ENCODE measurements around the gene RERE.
A peak's percentile ranks its signal among the peaks of the same experiment; 100 is the strongest.

RERE gene

DNA sequence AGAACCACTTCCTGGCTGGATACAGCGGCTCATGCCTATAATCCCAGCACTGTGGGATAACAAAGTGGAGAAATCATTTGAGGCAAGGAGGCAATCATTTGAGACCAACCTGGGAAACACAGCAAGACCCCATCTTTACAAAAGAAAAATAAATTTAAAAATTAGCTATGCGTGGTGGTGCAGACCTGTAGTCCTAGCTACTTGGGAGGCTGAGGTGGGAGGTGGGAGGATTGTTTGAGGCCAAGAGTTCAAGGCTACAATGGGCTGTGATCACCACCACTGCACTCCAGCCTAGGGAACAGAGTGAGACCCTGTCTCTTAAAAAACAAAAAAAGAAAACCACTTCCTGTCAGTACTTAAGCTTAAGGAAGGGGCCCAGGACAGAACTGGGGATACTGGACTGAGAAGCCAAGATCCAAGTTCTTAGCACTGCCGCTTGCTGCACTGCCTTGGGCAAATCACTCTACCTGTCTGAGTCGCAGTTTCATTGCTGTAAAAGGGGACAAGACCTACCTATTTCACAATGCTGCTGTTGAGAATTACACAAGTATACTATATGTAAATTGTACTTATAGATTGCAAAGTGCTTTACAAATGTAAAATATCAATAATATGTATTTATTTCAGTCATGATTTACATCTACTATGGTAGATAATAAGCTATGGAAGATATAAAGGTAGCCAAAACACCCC is 154.9 kb downstream of the RERE start:
- no peak overlapping the region for H3K4me3 ChIP-seq (ENCODE audit: low read depth, low read length)
- DNase-seq (ENCODE audit: low read depth, low spot score) = no peak
- POLR2A ChIA-PET = interaction anchor here (0.7 to 1.0 kb wide), 3 partner anchors 37 to 49 kb away, joined by 3 read pairs; no protein-coding TSS in a partner anchor
- CTCF ChIA-PET = interaction anchor here (1.0 to 5.6 kb wide), 6 partner anchors 10 to 187 kb away, joined by 3 to 69 read pairs (median 4); no protein-coding TSS in a partner anchor
- TF ChIP-seq, protein P1, sequence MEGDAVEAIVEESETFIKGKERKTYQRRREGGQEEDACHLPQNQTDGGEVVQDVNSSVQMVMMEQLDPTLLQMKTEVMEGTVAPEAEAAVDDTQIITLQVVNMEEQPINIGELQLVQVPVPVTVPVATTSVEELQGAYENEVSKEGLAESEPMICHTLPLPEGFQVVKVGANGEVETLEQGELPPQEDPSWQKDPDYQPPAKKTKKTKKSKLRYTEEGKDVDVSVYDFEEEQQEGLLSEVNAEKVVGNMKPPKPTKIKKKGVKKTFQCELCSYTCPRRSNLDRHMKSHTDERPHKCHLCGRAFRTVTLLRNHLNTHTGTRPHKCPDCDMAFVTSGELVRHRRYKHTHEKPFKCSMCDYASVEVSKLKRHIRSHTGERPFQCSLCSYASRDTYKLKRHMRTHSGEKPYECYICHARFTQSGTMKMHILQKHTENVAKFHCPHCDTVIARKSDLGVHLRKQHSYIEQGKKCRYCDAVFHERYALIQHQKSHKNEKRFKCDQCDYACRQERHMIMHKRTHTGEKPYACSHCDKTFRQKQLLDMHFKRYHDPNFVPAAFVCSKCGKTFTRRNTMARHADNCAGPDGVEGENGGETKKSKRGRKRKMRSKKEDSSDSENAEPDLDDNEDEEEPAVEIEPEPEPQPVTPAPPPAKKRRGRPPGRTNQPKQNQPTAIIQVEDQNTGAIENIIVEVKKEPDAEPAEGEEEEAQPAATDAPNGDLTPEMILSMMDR (IDR thresholded peaks at IDR 0.05; ENCODE audit: insufficient read depth, low read length, missing control alignments) = no peak

DNA sequence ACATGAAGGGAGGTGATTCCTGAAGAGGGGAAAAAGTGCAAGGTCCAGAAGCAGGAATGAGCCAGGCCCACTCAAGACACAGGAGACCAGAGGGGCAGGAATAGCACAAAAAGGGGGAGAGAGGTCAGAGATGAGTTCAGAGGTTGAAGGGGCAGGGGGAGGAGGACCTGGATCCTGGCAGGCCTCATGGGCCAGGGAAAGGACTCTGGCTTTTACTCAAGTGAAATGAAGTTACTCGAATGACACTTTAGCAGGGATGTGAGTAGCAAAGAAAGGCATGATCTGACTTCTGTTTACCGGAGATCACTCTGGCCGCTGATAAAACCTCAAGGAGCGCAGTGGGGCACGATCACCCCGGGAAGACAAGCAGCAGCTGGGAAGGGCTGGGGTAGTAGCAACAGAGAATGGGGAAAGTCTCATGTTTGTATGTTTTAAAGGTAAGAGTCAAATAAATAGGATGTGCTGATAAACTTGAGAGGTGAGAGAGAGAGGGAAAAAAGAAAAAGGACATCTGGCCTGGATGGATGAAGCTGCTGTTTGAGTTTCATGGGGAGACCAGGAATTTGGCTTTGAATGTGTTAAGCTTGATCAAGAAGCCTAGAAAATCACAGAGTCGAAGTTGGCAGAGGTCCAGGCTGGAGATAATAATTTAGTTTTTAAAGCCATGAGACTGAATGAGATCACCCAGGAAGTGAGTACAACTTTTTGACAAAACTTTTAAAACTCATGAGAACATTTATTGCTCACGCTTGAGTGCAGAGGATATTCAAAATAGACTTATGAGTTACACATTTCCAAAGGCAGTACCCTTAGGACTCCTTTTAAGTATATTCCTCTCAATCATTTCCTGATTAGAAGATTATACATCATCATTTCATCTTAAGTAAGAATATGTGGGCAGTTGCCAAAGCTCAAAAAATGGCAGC is 156.0 kb downstream of the RERE start:
- no peak for DNase-seq (ENCODE audit: low read depth, low spot score)
- CTCF ChIA-PET = interaction anchor here (0.7 to 5.6 kb wide), 6 partner anchors 11 to 686 kb away, joined by 3 to 69 read pairs (median 3); no protein-coding TSS in a partner anchor
- TF ChIP-seq, protein P1 (IDR thresholded peaks at IDR 0.05; ENCODE audit: insufficient read depth, low read length, missing control alignments) = no peak
- H3K4me3 ChIP-seq (ENCODE audit: low read depth, low read length) = no peak overlapping the region
- POLR2A ChIA-PET = interaction anchor here (0.9 to 2.1 kb wide), 5 partner anchors 14 to 42 kb away, joined by 3 to 10 read pairs (median 3); no protein-coding TSS in a partner anchor

- CTCF ChIA-PET = interaction anchor here (1.0 to 5.6 kb wide), 6 partner anchors 9 to 66 kb away, joined by 3 to 69 read pairs (median 6); no protein-coding TSS in a partner anchor
- DNase-seq (ENCODE audit: low read depth, low spot score) = peak; percentile 81
- H3K4me3 ChIP-seq (ENCODE audit: low read depth, low read length) = peak overlapping the region; percentile 21; the same call in 1 of the 2 replicates
- POLR2A ChIA-PET = interaction anchor here (1.0 to 2.1 kb wide), 4 partner anchors 13 to 43 kb away, joined by 3 to 10 read pairs (median 8); no protein-coding TSS in a partner anchor
- TF ChIP-seq, protein P1 (IDR thresholded peaks at IDR 0.05; ENCODE audit: insufficient read depth, low read length, missing control alignments) = no peak
Measured at GRCh38 chr1:8660411-8660828, 157.0 kb downstream of the RERE start.

- no peak for DNase-seq (ENCODE audit: low read depth, low spot score)
- H3K4me3 ChIP-seq (ENCODE audit: low read depth, low read length) = no peak overlapping the region
- POLR2A ChIA-PET = interaction anchor here (1.9 to 2.1 kb wide), 3 partner anchors 12 to 44 kb away, joined by 7 to 10 read pairs (median 9); no protein-coding TSS in a partner anchor
- TF ChIP-seq, protein P1 (IDR thresholded peaks at IDR 0.05; ENCODE audit: insufficient read depth, low read length, missing control alignments) = no peak
- CTCF ChIA-PET = interaction anchor here (1.0 to 5.6 kb wide), 6 partner anchors 8 to 190 kb away, joined by 3 to 69 read pairs (median 6); no protein-coding TSS in a partner anchor
Measured at GRCh38 chr1:8659593-8659992, 157.8 kb downstream of the RERE start.

GRCh38 chr1:8653878-8654277 is 163.6 kb downstream of the RERE start:
- TF ChIP-seq, protein P1 (IDR thresholded peaks at IDR 0.05; ENCODE audit: insufficient read depth, low read length, missing control alignments) = no peak
- ChIA-PET CTCF (no interaction called here), POLR2A (interaction anchor here (0.7 kb wide), 1 partner anchor 238 kb away, joined by 3 read pairs; no protein-coding TSS in a partner anchor)

More at GRCh38 chr1:8653878-8654277, 163.6 kb downstream of the RERE start:
- no peak overlapping the region for H3K4me3 ChIP-seq (ENCODE audit: low read depth, low read length)
- no peak for DNase-seq (ENCODE audit: low read depth, low spot score)

All from AG04449 (cell line).